Right cardiac atrium (tissue), 5 donors: Measurements from ENCODE around the gene LIN52. TPM values are rescaled to one million over a fixed set of nuclear protein-coding genes. Genes with fewer than 3 reads are reported as not detected.

Experiments used
- ATAC-seq, 2 donors: fragments of 200-7000 bp; cut with Tn5 transposase; one replicate each; pipeline versions ENCODE4 v1.8.0 to v1.9.1; 2020; ENCODE audit warnings: moderate library complexity in 2 of 2, mild to moderate bottlenecking in 1 of 2
- DNase-seq, 3 donors: peaks; one replicate each; pipeline ENCODE4 v3.0.0-alpha.2; 2020
- H3K27ac ChIP-seq: one replicate; pipeline ENCODE4 v1.5.1; 2013; ENCODE audit warnings: mild to moderate bottlenecking, low read length, control low read depth, moderate library complexity
- H3K27me3 ChIP-seq: one replicate; pipeline ENCODE4 v1.6.1; 2013; ENCODE audit not compliant: control insufficient read depth, insufficient read depth
- H3K4me1 ChIP-seq: one replicate; pipeline ENCODE4 v1.6.1; 2013; ENCODE audit warnings: low read length; ENCODE audit not compliant: control insufficient read depth, insufficient read depth
- H3K4me3 ChIP-seq: one replicate; pipeline ENCODE4 v1.5.1; 2013; ENCODE audit warnings: low read length, control low read depth
- H3K9me3 ChIP-seq: one replicate; pipeline ENCODE4 v1.6.1; 2013; ENCODE audit warnings: low read length; ENCODE audit not compliant: control insufficient read depth
- WGBS: extraction: QIAGEN DNeasy Blood & Tissue Kit; methylation state at CpG from one replicate; pipeline ENCODE4 v1.1.7; 2013; 5-methylcytosine and 5-hydroxymethylcytosine counted together
- intact Hi-C, 4 donors: fragments of 100-400 bp; cut with DNase I; formaldehyde crosslinking; loops; one replicate each; pipeline versions ENCODE4 v1.11.0 to v1.14.0; 2022 to 2023
- polyA plus RNA-seq: library from polyadenylated mRNA; stranded (reverse); fragments of 200-250 nt; gene quantifications from one replicate; pipeline ENCODE4 v1.2.3, GENCODE V29; 2013
- total RNA-seq, 4 donors: library from RNA; stranded (reverse); fragmentation: NEBNext Ultra II Directional; extraction: Animal tissue kit (Norgen Biotek cat#: 25700); gene quantifications; one replicate each; pipeline ENCODE4 v1.2.1, GENCODE V29; 2021
- donor health status: healthy with polysubstance abuse.
- donor health status: DM: no; HTN: yes; CAD: no.
- donor health status: DM: no; HTN: no; CAD: no.
- donor health status: DM: no; HTN: yes; CAD: no; lungs with severe emphysema.
- donor health status: DM: yes; HTN: yes; CAD: no.

Gene LIN52
- total and polyA plus RNA-seq, 5 donors: 5.5 to 9.2 (median 7.7) TPM

- H3K4me1 ChIP-seq: peaks cover 3% of the 10 kb centered on the region
- H3K27me3 ChIP-seq: no peaks in the 10 kb centered on the region
- intact Hi-C loops: no loop called here
- H3K4me3 ChIP-seq: no peak overlapping the region
- 71% methylated on average over 4 of the region's 4 CpGs for WGBS
- no peaks in the 10 kb centered on the region for H3K9me3 ChIP-seq
- ATAC-seq: no peak
- H3K27ac ChIP-seq: no peak overlapping the region
- no peak for DNase-seq
Measured at GRCh38 chr14:74237441-74237840, 152.7 kb downstream of the LIN52 start.

DNA sequence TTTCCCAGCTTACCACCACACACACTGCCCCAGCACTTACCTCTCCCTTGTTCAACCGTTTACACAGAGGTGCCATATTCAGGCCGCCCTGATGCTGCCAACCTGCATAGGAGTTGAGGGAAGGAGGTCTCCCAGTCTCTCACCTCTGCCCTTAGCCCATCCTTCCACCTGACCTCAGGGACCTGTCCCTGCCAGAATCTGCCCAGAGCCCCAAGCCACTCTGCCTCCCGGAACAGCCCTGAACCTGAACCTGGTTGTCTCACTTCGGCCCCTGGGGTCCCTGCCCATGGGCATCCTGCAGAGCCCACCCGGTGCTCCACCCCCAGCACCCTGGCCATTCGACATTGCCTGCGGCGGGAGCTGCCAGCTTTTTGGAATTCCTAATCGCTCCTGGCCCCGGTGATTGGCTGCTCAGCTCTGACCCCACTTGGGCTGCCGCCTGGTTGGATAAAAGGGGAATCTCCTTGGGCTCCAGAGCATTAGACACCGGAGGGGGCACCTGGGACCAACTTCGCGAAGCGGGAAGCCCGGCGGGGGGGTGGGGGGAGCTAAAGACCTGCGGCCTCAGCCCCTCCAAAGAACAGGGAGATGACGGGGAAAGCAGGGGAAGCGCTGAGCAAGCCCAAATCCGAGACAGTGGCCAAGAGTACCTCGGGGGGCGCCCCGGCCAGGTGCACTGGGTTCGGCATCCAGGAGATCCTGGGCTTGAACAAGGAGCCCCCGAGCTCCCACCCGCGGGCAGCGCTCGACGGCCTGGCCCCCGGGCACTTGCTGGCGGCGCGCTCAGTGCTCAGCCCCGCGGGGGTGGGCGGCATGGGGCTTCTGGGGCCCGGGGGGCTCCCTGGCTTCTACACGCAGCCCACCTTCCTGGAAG lies 154.5 kb downstream of the LIN52 start, which contains the start of gene VSX2:
TSS of gene VSX2 (plus strand) at position 476 of the 874 bp plus-strand sequence. CDS start at position 589, 113 bp downstream.
- H3K4me3 ChIP-seq: peak within 1 kb of the TSS; percentile 18
- H3K27me3 ChIP-seq: no peaks in the 10 kb centered on the region
- DNase-seq (no peak), ATAC-seq (no peak)
- intact Hi-C loops: no loop called here
- no peak within 1 kb of the TSS for H3K27ac ChIP-seq
- peaks cover 3% of the 10 kb centered on the region for H3K4me1 ChIP-seq
- 7% methylated on average over 40 of the region's 40 CpGs for WGBS
- H3K9me3 ChIP-seq: no peaks in the 10 kb centered on the region

DNA sequence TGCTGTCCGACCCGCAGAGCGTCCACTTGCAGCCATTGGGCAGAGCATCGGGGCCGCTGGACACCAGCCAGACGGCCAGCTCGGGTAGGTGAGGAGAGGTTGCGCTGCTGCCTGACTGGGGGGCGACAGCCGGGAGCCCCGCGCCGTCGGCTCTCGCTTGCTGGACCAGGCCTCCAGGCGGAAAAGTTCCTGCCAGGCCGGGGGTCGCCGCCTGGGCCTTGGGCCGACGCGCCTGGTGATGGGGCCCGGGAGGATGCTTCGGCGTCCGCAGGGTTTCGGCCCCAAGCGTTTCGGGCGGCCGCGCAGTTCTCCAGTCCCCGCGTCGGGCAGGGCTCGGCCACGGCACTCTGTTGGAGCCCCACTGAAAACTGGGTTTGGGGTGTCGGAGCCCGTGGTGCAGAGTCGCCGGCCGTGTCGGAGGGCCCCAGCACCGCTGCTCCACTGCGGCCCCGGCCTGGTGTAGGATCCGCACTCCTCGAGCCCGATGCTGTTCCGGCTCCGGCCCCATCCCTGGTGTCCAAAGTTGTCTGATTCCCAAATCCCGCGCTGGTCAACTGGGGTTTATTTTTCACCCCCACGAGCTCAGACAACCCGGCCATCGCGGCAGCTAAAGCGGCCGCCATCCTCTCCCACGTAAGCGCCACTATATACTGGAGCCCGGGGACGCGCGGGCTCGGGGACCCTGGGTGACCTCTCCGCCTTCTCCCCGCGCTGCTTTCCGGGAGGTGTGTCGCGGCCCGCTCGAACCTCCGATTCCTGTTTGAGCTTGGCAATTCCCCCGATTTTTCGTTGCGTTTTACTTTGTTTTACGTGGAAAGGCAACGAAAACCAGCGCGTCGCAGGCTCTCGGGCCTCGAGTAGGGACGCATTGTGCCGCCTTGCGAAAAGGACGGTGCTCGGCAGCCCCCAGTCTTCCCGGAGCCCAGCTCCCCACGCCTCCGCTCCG lies 155.4 kb downstream of the LIN52 start:
- ATAC-seq (peak in 1 of 2 donors; percentile 17), DNase-seq (no peak)
- Histone ChIP-seq H3K4me1 (peaks cover 3% of the 10 kb centered on the region), H3K27me3 (no peaks in the 10 kb centered on the region), H3K27ac (no peak overlapping the region), H3K9me3 (no peaks in the 10 kb centered on the region), H3K4me3 (peak overlapping the region; percentile 18)
- intact Hi-C loops: no loop called here
- 3% methylated on average over 94 of the region's 94 CpGs for WGBS

DNA sequence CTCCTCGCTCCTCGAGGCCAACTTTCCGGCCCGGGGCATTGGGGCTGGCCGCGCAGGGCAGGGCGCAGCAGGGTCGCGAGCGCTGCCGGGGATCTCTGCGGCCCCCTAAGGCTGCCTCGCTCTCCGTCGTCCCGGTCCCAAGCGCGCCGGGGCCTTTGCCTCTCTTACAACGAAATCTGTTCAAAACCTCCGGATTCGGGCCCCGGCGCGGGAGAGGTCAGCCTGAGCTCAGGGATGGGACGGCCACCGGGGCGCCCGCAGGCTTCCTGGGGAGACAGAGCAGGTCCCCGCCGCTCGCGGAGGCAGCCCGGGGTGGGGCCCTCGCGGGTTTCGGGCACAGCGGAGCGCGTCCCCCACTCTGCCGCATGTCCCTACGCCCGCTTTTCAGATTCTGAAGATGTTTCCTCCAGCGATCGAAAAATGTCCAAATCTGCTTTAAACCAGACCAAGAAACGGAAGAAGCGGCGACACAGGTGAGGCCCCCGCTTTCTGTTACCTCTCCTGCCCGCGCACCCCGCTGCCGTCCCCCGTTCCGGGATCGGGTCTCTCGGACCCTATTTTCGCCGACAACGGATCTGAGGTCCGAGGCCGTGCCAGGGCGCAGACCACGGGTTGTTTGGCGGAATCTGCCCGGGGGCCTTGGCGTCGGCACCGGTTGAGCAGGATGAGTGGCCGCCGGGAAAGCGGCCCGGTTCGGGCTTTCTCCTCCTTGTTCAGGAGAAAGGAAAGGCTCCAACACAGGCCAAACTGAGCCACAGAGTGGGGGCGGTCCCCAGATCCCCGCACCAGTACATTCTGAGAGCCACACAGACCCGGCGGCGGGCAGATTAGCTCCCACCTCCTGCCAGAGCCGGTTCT lies 156.3 kb downstream of the LIN52 start:
- intact Hi-C loops: no loop called here
- ATAC-seq: peak; percentile 25 to 51
- no peaks in the 10 kb centered on the region for H3K9me3 ChIP-seq
- WGBS: 2% methylated on average over 80 of the region's 80 CpGs
- peak overlapping the region; percentile 18 for H3K4me3 ChIP-seq
- H3K27me3 ChIP-seq: no peaks in the 10 kb centered on the region
- H3K27ac ChIP-seq: no peak overlapping the region
- DNase-seq: no peak
- peaks cover 3% of the 10 kb centered on the region for H3K4me1 ChIP-seq

DNA sequence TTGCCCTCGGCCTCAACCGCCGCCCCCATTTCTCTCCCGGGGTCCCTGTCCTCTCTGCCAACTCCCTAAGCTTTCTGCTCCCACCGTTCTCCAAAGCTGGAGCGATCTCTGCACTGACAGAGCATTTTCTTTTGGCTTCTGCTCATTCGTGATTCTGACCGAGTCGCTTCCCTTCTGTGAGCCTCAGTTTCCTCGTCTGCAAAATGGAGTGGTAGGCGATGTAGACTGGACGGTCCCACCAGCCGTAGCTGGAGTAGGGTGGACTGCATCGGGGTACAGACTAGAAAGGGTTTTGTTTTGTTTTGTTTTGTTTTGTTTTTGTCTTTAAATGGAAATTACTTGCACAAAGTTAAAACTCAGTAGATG lies 156.9 kb downstream of the LIN52 start:
- peaks cover 3% of the 10 kb centered on the region for H3K4me1 ChIP-seq
- no peaks in the 10 kb centered on the region for H3K9me3 ChIP-seq
- no peak overlapping the region for H3K4me3 ChIP-seq
- H3K27me3 ChIP-seq: no peaks in the 10 kb centered on the region
- intact Hi-C loops: no loop called here
- no peak overlapping the region for H3K27ac ChIP-seq
- no peak for ATAC-seq
- no peak for DNase-seq
- 6% methylated on average over 14 of the region's 14 CpGs for WGBS

DNA sequence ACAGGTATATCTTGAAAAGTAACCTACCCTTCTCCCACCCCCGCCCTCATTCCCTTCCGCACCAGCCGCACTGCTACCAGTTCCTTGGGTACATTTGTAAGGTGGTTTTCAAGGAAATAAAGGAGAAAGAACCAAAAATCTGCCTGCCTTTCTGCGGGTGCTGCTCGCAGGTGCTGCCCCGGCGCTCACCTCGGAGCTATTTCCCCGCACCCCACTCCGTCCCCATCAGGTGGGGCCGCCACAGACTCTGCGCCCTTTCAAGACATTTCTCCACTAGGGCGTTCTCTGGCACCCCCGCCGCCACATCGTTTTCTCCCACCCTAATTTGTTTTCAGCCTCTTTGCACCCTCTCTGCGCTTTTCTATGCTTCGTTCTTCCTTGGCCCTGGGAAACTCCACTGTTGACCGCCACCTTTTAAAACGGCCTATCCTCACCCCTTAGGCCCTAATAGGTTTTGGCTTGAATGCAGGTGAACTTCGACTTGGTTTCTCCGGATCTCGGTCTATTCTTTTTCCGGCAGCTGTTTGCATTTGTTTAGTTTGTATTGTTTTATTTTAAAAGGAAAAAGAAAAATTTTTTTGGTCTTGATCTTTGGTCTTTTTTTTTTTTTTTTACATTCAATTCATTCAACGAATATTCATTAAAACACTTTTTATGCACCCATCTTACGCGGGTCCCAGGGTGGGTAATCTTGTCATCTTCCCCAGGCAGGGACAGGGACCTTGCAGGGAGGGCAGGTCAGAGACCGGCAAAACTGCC lies 157.4 kb downstream of the LIN52 start:
- intact Hi-C loops: no loop called here
- Histone ChIP-seq H3K4me3 (no peak overlapping the region), H3K27me3 (no peaks in the 10 kb centered on the region), H3K4me1 (peaks cover 3% of the 10 kb centered on the region), H3K9me3 (no peaks in the 10 kb centered on the region), H3K27ac (no peak overlapping the region)
- ATAC-seq (no peak), DNase-seq (no peak)
- 10% methylated on average over 28 of the region's 28 CpGs for WGBS

DNA sequence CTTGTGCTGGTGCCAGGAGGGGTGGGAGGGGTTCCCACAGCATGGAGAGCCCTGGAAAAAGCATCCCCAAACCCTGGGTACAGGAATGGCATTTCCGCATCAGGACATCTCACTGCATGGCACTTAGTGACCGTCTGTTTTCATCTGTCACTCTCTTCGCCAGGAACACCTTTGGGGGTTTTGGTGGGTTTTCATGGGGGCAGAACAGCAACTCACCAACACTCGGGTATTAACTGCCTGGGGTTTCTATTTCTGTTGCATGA lies 158.0 kb downstream of the LIN52 start:
- ATAC-seq: no peak
- no peaks in the 10 kb centered on the region for H3K9me3 ChIP-seq
- WGBS: 22% methylated on average over 4 of the region's 4 CpGs
- H3K27me3 ChIP-seq: no peaks in the 10 kb centered on the region
- intact Hi-C loops: no loop called here
- no peak overlapping the region for H3K4me3 ChIP-seq
- H3K27ac ChIP-seq: no peak overlapping the region
- H3K4me1 ChIP-seq: peaks cover 3% of the 10 kb centered on the region
- no peak for DNase-seq

GRCh38 chr14:74243051-74243450 lies 158.3 kb downstream of the LIN52 start:
- WGBS: 15% methylated on average over 5 of the region's 5 CpGs
- Histone ChIP-seq H3K4me3 (no peak overlapping the region), H3K27ac (no peak overlapping the region), H3K27me3 (no peaks in the 10 kb centered on the region), H3K9me3 (no peaks in the 10 kb centered on the region), H3K4me1 (peaks cover 3% of the 10 kb centered on the region)
- intact Hi-C loops: no loop called here
- no peak for DNase-seq
- ATAC-seq: no peak

GRCh38 chr14:74244115-74244514 lies 159.4 kb downstream of the LIN52 start:
- Histone ChIP-seq H3K4me1 (peaks cover 3% of the 10 kb centered on the region), H3K27ac (no peak overlapping the region), H3K27me3 (no peaks in the 10 kb centered on the region), H3K9me3 (no peaks in the 10 kb centered on the region), H3K4me3 (no peak overlapping the region)
- 18% methylated on average over 3 of the region's 3 CpGs for WGBS
- intact Hi-C loops: no loop called here
- DNase-seq (no peak), ATAC-seq (no peak)

GRCh38 chr14:74245292-74245691 lies 160.5 kb downstream of the LIN52 start:
- intact Hi-C loops: loop anchor here in 1 of 4 donors (5.0 kb wide), 1 partner anchor 138 kb away; no protein-coding TSS in a partner anchor
- Histone ChIP-seq H3K4me1 (peaks cover 3% of the 10 kb centered on the region), H3K27ac (no peak overlapping the region), H3K4me3 (no peak overlapping the region), H3K9me3 (no peaks in the 10 kb centered on the region), H3K27me3 (no peaks in the 10 kb centered on the region)
- WGBS: 63% methylated on average over 7 of the region's 7 CpGs
- ATAC-seq (no peak), DNase-seq (no peak)
